ENCODE results near the gene RAB40A. TPM values are rescaled to one million over a fixed set of nuclear protein-coding genes. Genes with fewer than 3 reads are reported as not detected.

Gene RAB40A, protein sequence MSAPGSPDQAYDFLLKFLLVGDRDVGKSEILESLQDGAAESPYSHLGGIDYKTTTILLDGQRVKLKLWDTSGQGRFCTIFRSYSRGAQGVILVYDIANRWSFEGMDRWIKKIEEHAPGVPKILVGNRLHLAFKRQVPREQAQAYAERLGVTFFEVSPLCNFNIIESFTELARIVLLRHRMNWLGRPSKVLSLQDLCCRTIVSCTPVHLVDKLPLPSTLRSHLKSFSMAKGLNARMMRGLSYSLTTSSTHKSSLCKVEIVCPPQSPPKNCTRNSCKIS
- not detected in 2 replicates for total RNA-seq

DNA sequence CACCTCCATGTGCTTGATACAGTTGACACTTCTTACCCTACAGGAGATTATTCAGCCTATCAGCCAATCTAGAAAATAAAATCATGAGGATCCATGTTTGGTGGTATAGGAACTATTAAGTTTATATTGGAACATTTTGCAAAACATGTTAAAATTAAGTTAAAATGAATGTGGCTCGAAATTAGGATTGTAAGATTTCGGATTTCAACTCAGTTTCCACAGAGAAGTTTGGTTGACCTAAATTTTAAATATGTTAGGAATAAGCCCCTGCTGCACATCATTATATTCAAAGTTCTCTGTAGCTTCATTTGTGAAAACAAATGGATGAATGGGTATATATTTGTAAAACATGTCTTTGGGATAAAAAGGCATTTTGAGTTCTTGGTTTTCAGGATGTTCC, at the start of gene RAB40A:
RAB40A (minus strand) TSS at position 101 of the 400 bp plus-strand sequence. CDS start 18,733 bp downstream, outside the sequence.

Other genes with a start within 250 kb of the RAB40A start
- gene TCEAL5, start 242.7 kb downstream of the RAB40A start, total RNA-seq: not detected in 2 replicates
- gene BEX2, start 208.5 kb downstream of the RAB40A start, total RNA-seq: 13.8 and 24.0 TPM in 2 replicates
- 7.6 and 9.9 TPM in 2 replicates for gene TCEAL7, start 189.2 kb downstream of the RAB40A start, total RNA-seq
- gene TCEAL9, start 163.0 kb downstream of the RAB40A start, total RNA-seq: 70.4 and 76.2 TPM in 2 replicates
- gene BEX3, start 143.0 kb downstream of the RAB40A start, total RNA-seq: 132 and 200 TPM in 2 replicates
- 41.9 and 57.1 TPM in 2 replicates for gene TCEAL4, start 66.0 kb upstream of the RAB40A start, total RNA-seq
- 20.0 and 22.3 TPM in 2 replicates for gene TCEAL3, start 88.5 kb upstream of the RAB40A start, total RNA-seq
- gene TCEAL1, start 109.5 kb upstream of the RAB40A start, total RNA-seq: 15.8 and 19.1 TPM in 2 replicates
- 284 and 368 TPM in 2 replicates for gene MORF4L2, start 167.2 kb upstream of the RAB40A start, total RNA-seq
- not detected in 2 replicates for gene TMEM31, start 191.4 kb upstream of the RAB40A start, total RNA-seq